ENCODE measurements around the gene CDK11B. TPM values are rescaled to one million over a fixed set of nuclear protein-coding genes. Genes with fewer than 3 reads are reported as not detected.
"Not testable (repeated sequence)": the region's sequence is repeated elsewhere in the genome, so short reads cannot be mapped to it uniquely, and the experiment has no call there.

Gene CDK11B
- polyA plus RNA-seq, 1 donor: 39.0 TPM

DNA sequence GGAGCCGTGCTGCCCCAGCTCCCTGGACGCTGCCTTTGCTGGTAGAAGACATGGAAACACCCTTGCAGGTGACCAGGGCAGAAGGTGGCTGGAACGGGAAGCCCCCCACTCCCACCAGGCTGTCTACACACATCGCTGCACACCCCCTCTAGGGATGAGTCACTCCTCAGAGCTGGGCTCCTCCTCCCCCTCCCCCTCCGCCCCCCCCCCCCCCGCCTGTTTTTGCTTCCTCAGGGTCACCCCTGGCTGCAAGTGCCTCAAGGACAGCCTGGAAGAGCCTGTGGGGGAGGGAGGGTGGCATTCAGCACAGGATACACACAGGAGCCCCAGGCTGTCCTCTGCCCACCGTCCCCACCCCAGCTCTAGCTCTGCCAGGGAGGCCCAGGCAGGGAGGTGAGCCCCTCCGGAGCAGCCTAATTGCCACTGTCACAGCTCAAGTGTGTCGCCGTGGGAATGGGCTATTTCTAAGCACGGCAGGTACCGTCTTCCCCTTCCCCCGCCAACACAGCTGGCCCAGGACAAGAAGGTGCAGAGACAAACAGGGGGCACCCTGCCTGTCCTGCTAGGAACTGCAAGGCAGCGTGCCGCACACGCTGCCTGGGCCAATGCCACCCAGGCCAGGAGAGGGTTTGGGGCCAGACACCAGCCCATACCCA, 61.4 kb downstream of the CDK11B start:
- DNase-seq: no peak

DNA sequence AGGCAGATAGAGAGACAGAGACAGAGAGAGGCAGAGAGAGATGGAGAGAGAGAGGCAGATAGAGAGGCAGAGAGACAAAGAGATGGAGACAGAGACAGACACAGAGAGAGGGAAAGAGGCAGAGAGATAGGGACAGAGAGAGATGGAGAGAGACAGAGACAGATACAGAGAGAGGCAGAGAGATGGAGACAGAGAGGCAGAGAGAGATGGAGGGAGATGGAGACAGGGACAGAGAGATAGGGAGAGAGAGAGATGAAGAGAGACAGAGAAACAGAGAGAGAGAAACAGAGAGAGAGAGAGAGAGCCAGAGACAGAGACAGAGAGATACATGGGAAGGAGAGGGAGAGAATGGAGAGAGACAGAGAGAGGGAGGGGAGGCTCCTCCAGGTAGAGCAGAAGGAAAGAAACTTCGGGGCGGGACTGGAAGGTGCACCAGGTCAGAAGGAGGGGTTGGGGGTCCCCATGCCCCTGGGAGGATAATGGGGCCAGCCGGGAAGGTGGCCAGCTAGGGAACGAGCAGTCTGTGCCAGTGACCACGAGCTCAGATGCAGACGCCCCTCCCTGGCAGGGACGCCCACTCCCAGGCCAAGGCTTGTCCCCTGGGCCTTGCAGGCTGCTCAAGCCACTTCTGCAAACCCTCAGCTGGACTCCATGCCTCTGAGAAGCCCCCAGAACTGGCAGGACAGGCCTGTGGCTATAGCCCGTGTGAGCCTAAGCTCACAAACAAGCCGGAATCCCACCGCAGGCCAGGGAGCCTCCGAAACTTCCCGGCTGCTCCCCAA, 62.1 kb downstream of the CDK11B start:
- DNase-seq: no peak

DNA sequence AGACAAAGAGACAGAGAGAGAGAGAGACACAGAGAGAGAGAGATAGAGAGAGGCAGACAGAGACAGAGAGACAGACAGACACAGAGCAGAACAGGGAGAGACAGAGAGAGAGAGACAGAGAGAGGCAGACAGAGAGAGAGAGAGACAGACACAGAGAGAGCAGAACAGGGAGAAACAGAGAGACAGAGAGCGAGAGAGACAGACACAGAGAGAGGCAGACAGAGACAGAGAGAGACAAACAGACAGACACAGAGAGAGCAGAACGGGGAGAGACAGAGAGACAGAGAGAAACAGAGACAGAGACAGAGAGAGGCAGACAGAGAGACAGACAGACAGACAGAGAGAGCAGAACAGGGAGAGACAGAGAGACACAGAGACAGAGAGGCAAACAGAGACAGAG, 63.5 kb downstream of the CDK11B start:
- not testable (repeated sequence) for DNase-seq

DNA sequence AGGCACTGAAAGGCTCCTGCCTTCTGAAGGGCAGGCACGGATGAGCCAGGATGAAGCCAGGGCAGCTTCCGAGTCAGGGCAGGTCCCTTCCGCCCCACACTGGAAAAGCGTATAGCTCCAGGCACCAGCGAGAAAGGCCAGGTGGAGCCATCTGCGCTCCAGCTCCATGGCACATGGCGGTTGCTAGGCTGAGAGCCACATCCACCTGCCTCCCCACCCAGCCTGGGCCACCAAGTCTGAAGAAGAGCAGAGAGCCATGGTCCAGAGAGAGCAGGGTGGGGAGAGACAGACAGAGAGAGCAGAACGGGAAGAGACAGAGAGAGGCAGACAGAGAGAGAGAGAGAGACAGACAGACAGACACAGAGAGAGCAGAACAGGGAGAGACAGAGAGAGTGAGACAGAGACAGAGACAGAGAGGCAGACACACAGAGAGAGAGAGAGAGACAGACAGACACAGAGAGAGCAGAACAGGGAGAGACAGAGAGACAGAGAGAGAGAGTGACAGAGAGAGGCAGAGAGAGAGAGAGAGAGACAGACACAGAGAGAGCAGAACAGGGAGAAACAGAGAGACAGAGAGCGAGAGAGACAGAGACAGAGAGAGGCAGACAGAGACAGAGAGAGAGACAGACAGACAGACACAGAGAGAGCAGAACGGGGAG, 64.1 kb downstream of the CDK11B start:
- no peak for DNase-seq

DNA sequence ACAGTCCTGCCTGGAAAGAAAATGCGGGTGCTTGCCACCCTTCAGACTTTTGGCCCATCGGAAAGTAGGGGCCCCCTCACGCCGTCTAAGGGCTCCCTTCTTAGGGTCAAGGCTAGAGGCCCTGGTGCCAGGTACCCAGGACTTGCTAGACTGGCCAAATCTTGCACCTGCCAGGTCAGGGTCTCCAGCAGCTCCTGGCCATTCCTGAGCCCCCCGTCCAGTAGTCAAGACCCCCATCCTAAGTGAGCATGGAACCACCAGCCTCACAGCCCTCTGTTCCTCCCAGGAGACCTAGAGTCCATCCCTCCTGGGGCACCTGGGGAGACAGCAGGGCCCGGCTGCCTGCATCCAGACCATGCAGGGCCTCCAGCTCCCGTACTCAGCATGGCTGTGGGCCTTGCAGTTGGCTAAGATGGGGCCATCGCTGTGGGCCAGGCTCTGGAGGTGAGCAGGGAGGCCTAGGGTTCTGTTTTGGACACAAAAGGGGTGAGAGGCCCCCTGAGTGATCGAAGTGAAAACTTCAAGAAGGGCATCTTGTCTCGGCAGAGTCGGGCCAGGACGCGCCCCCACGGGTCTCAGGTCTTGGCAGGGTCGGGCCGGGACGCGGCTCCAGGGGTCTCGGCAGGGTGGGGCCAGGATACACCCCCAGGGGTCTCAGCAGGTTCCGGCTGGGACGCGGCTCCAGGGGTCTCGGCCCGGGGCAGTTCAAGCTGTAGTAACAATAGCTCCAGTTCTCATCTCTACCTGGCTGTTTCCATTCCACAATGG, 64.8 kb downstream of the CDK11B start:
- no peak for DNase-seq

DNA sequence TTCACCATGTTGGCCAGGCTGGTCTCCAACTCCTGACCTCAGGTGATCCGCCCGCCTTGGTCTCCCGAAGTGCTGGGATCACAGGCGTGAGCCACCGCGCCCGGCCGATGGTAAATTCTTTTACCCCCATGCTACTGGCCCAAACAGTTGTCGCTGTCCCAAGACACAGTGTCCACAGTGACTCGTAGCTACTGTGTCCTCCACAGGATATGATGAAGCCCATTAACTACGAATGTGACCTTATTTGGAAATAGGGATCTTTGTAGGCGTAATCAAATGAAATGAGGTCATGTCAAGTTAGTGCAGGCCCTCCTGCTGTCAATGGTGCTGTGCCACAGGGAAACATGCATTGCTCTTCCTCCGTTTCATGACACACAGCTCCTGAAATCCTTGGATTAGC, 67.4 kb downstream of the CDK11B start:
- no peak for DNase-seq

Other genes with a start within 250 kb of the CDK11B start
- gene ANKRD65, start 237.7 kb downstream of the CDK11B start, polyA plus RNA-seq (ENCODE audit: insufficient read length): 24.7 TPM
- 72.5 TPM for gene VWA1, start 223.3 kb downstream of the CDK11B start, polyA plus RNA-seq (ENCODE audit: insufficient read length)
- 0.90 TPM for gene ATAD3C, start 209.3 kb downstream of the CDK11B start, polyA plus RNA-seq (ENCODE audit: insufficient read length)
- 13.0 TPM for gene ATAD3B, start 187.2 kb downstream of the CDK11B start, polyA plus RNA-seq (ENCODE audit: insufficient read length)
- gene ATAD3A, start 146.8 kb downstream of the CDK11B start, polyA plus RNA-seq (ENCODE audit: insufficient read length): 23.1 TPM
- 4.8 TPM for gene TMEM240, start 118.4 kb downstream of the CDK11B start, polyA plus RNA-seq (ENCODE audit: insufficient read length)
- 92.1 TPM for gene SSU72, start 84.1 kb downstream of the CDK11B start, polyA plus RNA-seq (ENCODE audit: insufficient read length)
- gene FNDC10, start 58.9 kb downstream of the CDK11B start, polyA plus RNA-seq (ENCODE audit: insufficient read length): 3.0 TPM
- 92.6 TPM for gene MIB2, start 43.5 kb downstream of the CDK11B start, polyA plus RNA-seq (ENCODE audit: insufficient read length)
- 38.1 TPM for gene MMP23B, start 26.8 kb downstream of the CDK11B start, polyA plus RNA-seq (ENCODE audit: insufficient read length)
- gene SLC35E2B, start 33.8 kb upstream of the CDK11B start, polyA plus RNA-seq (ENCODE audit: insufficient read length): 37.7 TPM
- gene CDK11A, start 65.4 kb upstream of the CDK11B start, polyA plus RNA-seq (ENCODE audit: insufficient read length): 27.0 TPM
- 32.4 TPM for gene NADK, start 119.5 kb upstream of the CDK11B start, polyA plus RNA-seq (ENCODE audit: insufficient read length)
- 164 TPM for gene GNB1, start 232.1 kb upstream of the CDK11B start, polyA plus RNA-seq (ENCODE audit: insufficient read length)

Data from hindlimb muscle (tissue), 1 donor.